ENCODE data around the gene PCSK1. TPM values are rescaled to one million over a fixed set of nuclear protein-coding genes. Genes with fewer than 3 reads are reported as not detected.
A peak's percentile ranks its signal among the peaks of the same experiment; 100 is the strongest.
"Not testable (repeated sequence)": the region's sequence is repeated elsewhere in the genome, so short reads cannot be mapped to it uniquely, and the experiment has no call there.

PCSK1 gene
- total and polyA plus RNA-seq, 3 experiments from 2014 or later, result not detected

GRCh38 chr5:96377597-96377996 lies 55.5 kb downstream of the PCSK1 start:
- Histone ChIP-seq H3K4me1 (ENCODE audit: insufficient read depth, low read length) (peaks cover 4% of the 10 kb centered on the region), H3K27ac (ENCODE audit: low read depth, low read length) (no peak overlapping the region), H3K4me3 (ENCODE audit: low read length) (no peak overlapping the region), H3K9me3 (ENCODE audit: low read length) (no peaks in the 10 kb centered on the region), H3K36me3 (ENCODE audit: insufficient read depth, low read length) (no peaks in the 10 kb centered on the region), H3K27me3 (ENCODE audit: insufficient read depth, low read length, poor library complexity, severe bottlenecking) (no peaks in the 10 kb centered on the region)
- Mint-ChIP-seq H3K4me1 (peaks cover 12 to 27% (median 21%) of the 10 kb centered on the region in 3 donors), H3K36me3 (no peaks in the 10 kb centered on the region), H3K4me3 (no peak overlapping the region), H3K27me3 (peaks cover 2 to 27% of the 10 kb centered on the region in 2 donors), H3K9me3 (no peaks in the 10 kb centered on the region), H3K27ac (no peak overlapping the region)
- no peak for DNase-seq
- POLR2A ChIA-PET, result no interaction called here
- CTCF ChIA-PET, result no interaction called here

GRCh38 chr5:96377167-96377566 lies 55.9 kb downstream of the PCSK1 start:
- Mint-ChIP-seq H3K27me3 (peaks cover 4 to 27% of the 10 kb centered on the region in 2 donors), H3K36me3 (no peaks in the 10 kb centered on the region), H3K9me3 (no peaks in the 10 kb centered on the region), H3K4me3 (no peak overlapping the region), H3K4me1 (peaks cover 12 to 27% (median 21%) of the 10 kb centered on the region in 3 donors), H3K27ac (no peak overlapping the region)
- H3K4me3 ChIP-seq (ENCODE audit: low read length), result no peak overlapping the region
- H3K9me3 ChIP-seq (ENCODE audit: low read length), result no peaks in the 10 kb centered on the region
- DNase-seq, result no peak
- H3K27me3 ChIP-seq (ENCODE audit: insufficient read depth, low read length, poor library complexity, severe bottlenecking), result no peaks in the 10 kb centered on the region
- H3K36me3 ChIP-seq (ENCODE audit: insufficient read depth, low read length), result no peaks in the 10 kb centered on the region
- peaks cover 4% of the 10 kb centered on the region for H3K4me1 ChIP-seq (ENCODE audit: insufficient read depth, low read length)
- CTCF ChIA-PET, result no interaction called here
- H3K27ac ChIP-seq (ENCODE audit: low read depth, low read length), result no peak overlapping the region
- POLR2A ChIA-PET, result no interaction called here

GRCh38 chr5:96374653-96375052 lies 58.4 kb downstream of the PCSK1 start:
- POLR2A ChIA-PET, result no interaction called here
- CTCF ChIA-PET, result interaction anchor here (0.9 kb wide), 1 partner anchor 227 kb away, joined by 3 read pairs; no protein-coding TSS in a partner anchor
- H3K27ac ChIP-seq (ENCODE audit: low read depth, low read length), result no peak overlapping the region
- H3K4me1 ChIP-seq (ENCODE audit: insufficient read depth, low read length), result peaks cover 4% of the 10 kb centered on the region
- H3K27me3 Mint-ChIP-seq, result peaks cover 5 to 34% of the 10 kb centered on the region in 2 donors
- H3K36me3 ChIP-seq (ENCODE audit: insufficient read depth, low read length), result no peaks in the 10 kb centered on the region
- H3K4me3 Mint-ChIP-seq, result peak overlapping the region in 6 of 7 donors; percentile 19 to 71 (median 43)
- DNase-seq, result peak in 1 of 5 donors; percentile 32
- H3K4me3 ChIP-seq (ENCODE audit: low read length), result no peak overlapping the region
- H3K27ac Mint-ChIP-seq, result no peak overlapping the region
- no peaks in the 10 kb centered on the region for H3K36me3 Mint-ChIP-seq
- peaks cover 11 to 22% (median 16%) of the 10 kb centered on the region in 3 donors for H3K4me1 Mint-ChIP-seq
- peaks cover 0 to under 1% (median 0%) of the 10 kb centered on the region in 5 donors for H3K9me3 Mint-ChIP-seq
- no peaks in the 10 kb centered on the region for H3K27me3 ChIP-seq (ENCODE audit: insufficient read depth, low read length, poor library complexity, severe bottlenecking)
- no peaks in the 10 kb centered on the region for H3K9me3 ChIP-seq (ENCODE audit: low read length)

GRCh38 chr5:96373381-96373733 lies 59.7 kb downstream of the PCSK1 start:
- H3K27ac ChIP-seq (ENCODE audit: low read depth, low read length), result no peak overlapping the region
- POLR2A ChIA-PET, result no interaction called here
- Mint-ChIP-seq H3K4me1 (peaks cover 11 to 22% (median 16%) of the 10 kb centered on the region in 3 donors), H3K9me3 (peaks cover 0 to 2% (median 0%) of the 10 kb centered on the region in 5 donors), H3K27ac (no peak overlapping the region), H3K36me3 (no peaks in the 10 kb centered on the region), H3K4me3 (no peak overlapping the region), H3K27me3 (peaks cover 3 to 42% of the 10 kb centered on the region in 2 donors)
- no peaks in the 10 kb centered on the region for H3K36me3 ChIP-seq (ENCODE audit: insufficient read depth, low read length)
- CTCF ChIA-PET, result no interaction called here
- H3K4me1 ChIP-seq (ENCODE audit: insufficient read depth, low read length), result peaks cover 4% of the 10 kb centered on the region
- no peak overlapping the region for H3K4me3 ChIP-seq (ENCODE audit: low read length)
- no peak for DNase-seq
- H3K9me3 ChIP-seq (ENCODE audit: low read length), result no peaks in the 10 kb centered on the region
- H3K27me3 ChIP-seq (ENCODE audit: insufficient read depth, low read length, poor library complexity, severe bottlenecking), result no peaks in the 10 kb centered on the region

- no peak for DNase-seq
- H3K36me3 Mint-ChIP-seq, result no peaks in the 10 kb centered on the region
- Histone ChIP-seq H3K27me3 (ENCODE audit: insufficient read depth, low read length, poor library complexity, severe bottlenecking) (no peaks in the 10 kb centered on the region), H3K4me3 (ENCODE audit: low read length) (no peak overlapping the region), H3K36me3 (ENCODE audit: insufficient read depth, low read length) (no peaks in the 10 kb centered on the region), H3K9me3 (ENCODE audit: low read length) (no peaks in the 10 kb centered on the region), H3K4me1 (ENCODE audit: insufficient read depth, low read length) (peaks cover 4% of the 10 kb centered on the region), H3K27ac (ENCODE audit: low read depth, low read length) (no peak overlapping the region)
- peaks cover 11 to 22% (median 16%) of the 10 kb centered on the region in 3 donors for H3K4me1 Mint-ChIP-seq
- H3K4me3 Mint-ChIP-seq, result no peak overlapping the region
- no peak overlapping the region for H3K27ac Mint-ChIP-seq
- POLR2A ChIA-PET, result no interaction called here
- H3K9me3 Mint-ChIP-seq, result peaks cover 0 to 2% (median 0%) of the 10 kb centered on the region in 5 donors
- H3K27me3 Mint-ChIP-seq, result peaks cover 3 to 39% of the 10 kb centered on the region in 2 donors
- CTCF ChIA-PET, result no interaction called here
These were observed 60.2 kb downstream of the PCSK1 start for GRCh38 chr5:96372726-96373380.

GRCh38 chr5:96370976-96371375 lies 62.1 kb downstream of the PCSK1 start:
- Histone ChIP-seq H3K27ac (ENCODE audit: low read depth, low read length) (no peak overlapping the region), H3K9me3 (ENCODE audit: low read length) (no peaks in the 10 kb centered on the region), H3K4me1 (ENCODE audit: insufficient read depth, low read length) (peaks cover 4% of the 10 kb centered on the region), H3K4me3 (ENCODE audit: low read length) (no peak overlapping the region), H3K27me3 (ENCODE audit: insufficient read depth, low read length, poor library complexity, severe bottlenecking) (no peaks in the 10 kb centered on the region), H3K36me3 (ENCODE audit: insufficient read depth, low read length) (no peaks in the 10 kb centered on the region)
- POLR2A ChIA-PET, result no interaction called here
- H3K4me1 Mint-ChIP-seq, result peaks cover 11 to 21% (median 16%) of the 10 kb centered on the region in 3 donors
- H3K27ac Mint-ChIP-seq, result no peak overlapping the region
- H3K27me3 Mint-ChIP-seq, result peaks cover 6 to 43% of the 10 kb centered on the region in 2 donors
- CTCF ChIA-PET, result interaction anchor here (2.0 kb wide), 1 partner anchor 26 kb away, joined by 4 read pairs; no protein-coding TSS in a partner anchor
- H3K4me3 Mint-ChIP-seq, result no peak overlapping the region
- DNase-seq, result no peak
- H3K9me3 Mint-ChIP-seq, result peaks cover 0 to 2% (median 0%) of the 10 kb centered on the region in 5 donors
- no peaks in the 10 kb centered on the region for H3K36me3 Mint-ChIP-seq

- H3K4me1 Mint-ChIP-seq; H3K4me3 ChIP-seq (ENCODE audit: low read length); H3K9me3 Mint-ChIP-seq; H3K4me3 Mint-ChIP-seq; H3K4me1 ChIP-seq (ENCODE audit: insufficient read depth, low read length); H3K27me3 ChIP-seq (ENCODE audit: insufficient read depth, low read length, poor library complexity, severe bottlenecking); H3K27ac Mint-ChIP-seq; POLR2A ChIA-PET; H3K36me3 Mint-ChIP-seq; H3K9me3 ChIP-seq (ENCODE audit: low read length); H3K27ac ChIP-seq (ENCODE audit: low read depth, low read length); DNase-seq; H3K36me3 ChIP-seq (ENCODE audit: insufficient read depth, low read length): not testable (repeated sequence)
- CTCF ChIA-PET, result interaction anchor here (1.0 kb wide), 1 partner anchor 23 kb away, joined by 3 read pairs; no protein-coding TSS in a partner anchor
- H3K27me3 Mint-ChIP-seq, result peaks cover 14 to 27% of the 10 kb centered on the region in 2 donors
These were observed 65.7 kb downstream of the PCSK1 start for GRCh38 chr5:96367337-96367736.

- no peaks in the 10 kb centered on the region for H3K36me3 ChIP-seq (ENCODE audit: insufficient read depth, low read length)
- Mint-ChIP-seq H3K27me3 (peaks cover 4 to 7% of the 10 kb centered on the region in 2 donors), H3K4me3 (no peak overlapping the region), H3K27ac (no peak overlapping the region), H3K4me1 (no peaks in the 10 kb centered on the region), H3K9me3 (peaks cover 0 to 2% (median 0%) of the 10 kb centered on the region in 5 donors), H3K36me3 (peaks cover 0 to 2% (median 0%) of the 10 kb centered on the region in 3 donors)
- no peaks in the 10 kb centered on the region for H3K9me3 ChIP-seq (ENCODE audit: low read length)
- ChIA-PET CTCF (interaction anchor here (1.0 to 1.3 kb wide), 2 partner anchors 9 to 18 kb away, joined by 4 read pairs; no protein-coding TSS in a partner anchor), POLR2A (no interaction called here)
- no peak overlapping the region for H3K4me3 ChIP-seq (ENCODE audit: low read length)
- H3K27me3 ChIP-seq (ENCODE audit: insufficient read depth, low read length, poor library complexity, severe bottlenecking), result no peaks in the 10 kb centered on the region
- H3K27ac ChIP-seq (ENCODE audit: low read depth, low read length), result no peak overlapping the region
- H3K4me1 ChIP-seq (ENCODE audit: insufficient read depth, low read length), result no peaks in the 10 kb centered on the region
- DNase-seq, result no peak
These were observed 78.8 kb downstream of the PCSK1 start for GRCh38 chr5:96354237-96354636.

Measured in CD8-positive, alpha-beta memory T cell (primary cell).